Lung (tissue), 12 donors: ENCODE data around the gene DST. TPM values are rescaled to one million over a fixed set of nuclear protein-coding genes. Genes with fewer than 3 reads are reported as not detected.
A peak's percentile ranks its signal among the peaks of the same experiment; 100 is the strongest.
"Not testable (repeated sequence)": the region's sequence is repeated elsewhere in the genome, so short reads cannot be mapped to it uniquely, and the experiment has no call there.

Experiments
- ATAC-seq: fragments of 200-7000 bp; cut with Tn5 transposase; one replicate; pipeline ENCODE4 v1.9.1; 2020; ENCODE audit warnings: moderate number of reproducible peaks; ENCODE audit not compliant: insufficient read depth, low FRiP score
- DNase-seq, 3 donors: peaks; one replicate each; pipeline ENCODE4 v3.0.0-alpha.2; 2013 to 2017
- H3K27ac ChIP-seq, 2 donors: one replicate each; pipeline ENCODE4 v1.5.1; 2013; ENCODE audit warnings: mild to moderate bottlenecking in 2 of 2, moderate library complexity in 2 of 2, control low read depth in 1 of 2, inconsistent platforms in 1 of 2, low read depth in 1 of 2, low read length in 1 of 2
- H3K27me3 ChIP-seq, 3 donors: one replicate each; pipeline ENCODE4 v1.5.1; 2013; ENCODE audit warnings: low read length in 2 of 3; ENCODE audit not compliant: control insufficient read depth in 3 of 3, insufficient read depth in 3 of 3
- H3K36me3 ChIP-seq, 4 donors: one replicate each; pipeline ENCODE4 v1.5.1; 2013; ENCODE audit warnings: low read length in 4 of 4, mild to moderate bottlenecking in 1 of 4, moderate library complexity in 1 of 4; ENCODE audit not compliant: control insufficient read depth in 4 of 4, insufficient read depth in 4 of 4
- H3K4me1 ChIP-seq, 5 donors: one replicate each; pipeline ENCODE4 v1.5.1; 2013; ENCODE audit warnings: low read length in 5 of 5, mild to moderate bottlenecking in 2 of 5, moderate library complexity in 1 of 5; ENCODE audit not compliant: control insufficient read depth in 5 of 5, insufficient read depth in 5 of 5
- H3K4me3 ChIP-seq: one replicate; pipeline ENCODE4 v1.5.1; 2013; ENCODE audit warnings: mild to moderate bottlenecking, control low read depth, moderate library complexity
- H3K9ac ChIP-seq, 2 donors: one replicate each; pipeline ENCODE4 v1.5.1; 2013; ENCODE audit warnings: low read length in 2 of 2, control low read depth in 1 of 2; ENCODE audit not compliant: insufficient read depth in 1 of 2
- H3K9me3 ChIP-seq, 4 donors: one replicate each; pipeline ENCODE4 v1.5.1; 2013; ENCODE audit warnings: low read length in 3 of 4, mild to moderate bottlenecking in 1 of 4, moderate library complexity in 1 of 4; ENCODE audit not compliant: control insufficient read depth in 4 of 4, insufficient read depth in 3 of 4
- WGBS, 2 donors: extraction: QIAGEN DNeasy Blood & Tissue Kit; methylation state at CpG; one replicate each; pipeline ENCODE4 v1.1.7; 2013; 5-methylcytosine and 5-hydroxymethylcytosine counted together
- polyA plus RNA-seq, 2 donors: library from polyadenylated mRNA; stranded (reverse); fragments of 200-250 nt; gene quantifications; one replicate each; pipeline ENCODE4 v1.2.1, GENCODE V29; 2013
- total RNA-seq, 2 donors: library from RNA; depleted of rRNA in 1 of 2; stranded (reverse); fragments of >200 nt in 1 of 2; gene quantifications; one replicate each; pipeline ENCODE4 v1.2.1, GENCODE V29; 2014 to 2021
- TF ChIP-seq, protein P1 (sequence below): IDR thresholded peaks from 2 replicates; pipeline ENCODE4 v1.5.1; 2012; ENCODE audit warnings: mild to moderate bottlenecking; ENCODE audit errors: control extremely low read depth, extremely low read depth
- donor health status: control.
- donor health status: control.
- donor health status: Bipolar disorder and iron deficiency.
- donor health status: healthy.
- donor health status: DM: yes; HTN: yes; CAD: no.

The DST gene
- total and polyA plus RNA-seq, 4 donors = 40.7 to 835 (median 201) TPM

- Histone ChIP-seq H3K9me3 (no peaks in the 10 kb centered on the region), H3K9ac (no peak overlapping the region), H3K27me3 (no peaks in the 10 kb centered on the region), H3K4me3 (no peak overlapping the region), H3K27ac (no peak overlapping the region), H3K36me3 (peaks cover 0 to 21% (median 6%) of the 10 kb centered on the region in 4 donors), H3K4me1 (peaks cover 0 to 9% (median 3%) of the 10 kb centered on the region in 5 donors)
- DNase-seq = no peak
- TF ChIP-seq, protein P1, sequence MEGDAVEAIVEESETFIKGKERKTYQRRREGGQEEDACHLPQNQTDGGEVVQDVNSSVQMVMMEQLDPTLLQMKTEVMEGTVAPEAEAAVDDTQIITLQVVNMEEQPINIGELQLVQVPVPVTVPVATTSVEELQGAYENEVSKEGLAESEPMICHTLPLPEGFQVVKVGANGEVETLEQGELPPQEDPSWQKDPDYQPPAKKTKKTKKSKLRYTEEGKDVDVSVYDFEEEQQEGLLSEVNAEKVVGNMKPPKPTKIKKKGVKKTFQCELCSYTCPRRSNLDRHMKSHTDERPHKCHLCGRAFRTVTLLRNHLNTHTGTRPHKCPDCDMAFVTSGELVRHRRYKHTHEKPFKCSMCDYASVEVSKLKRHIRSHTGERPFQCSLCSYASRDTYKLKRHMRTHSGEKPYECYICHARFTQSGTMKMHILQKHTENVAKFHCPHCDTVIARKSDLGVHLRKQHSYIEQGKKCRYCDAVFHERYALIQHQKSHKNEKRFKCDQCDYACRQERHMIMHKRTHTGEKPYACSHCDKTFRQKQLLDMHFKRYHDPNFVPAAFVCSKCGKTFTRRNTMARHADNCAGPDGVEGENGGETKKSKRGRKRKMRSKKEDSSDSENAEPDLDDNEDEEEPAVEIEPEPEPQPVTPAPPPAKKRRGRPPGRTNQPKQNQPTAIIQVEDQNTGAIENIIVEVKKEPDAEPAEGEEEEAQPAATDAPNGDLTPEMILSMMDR = no peak
- ATAC-seq = no peak
Measured at GRCh38 chr6:56567501-56567900, 75.2 kb downstream of the DST start.

DNA sequence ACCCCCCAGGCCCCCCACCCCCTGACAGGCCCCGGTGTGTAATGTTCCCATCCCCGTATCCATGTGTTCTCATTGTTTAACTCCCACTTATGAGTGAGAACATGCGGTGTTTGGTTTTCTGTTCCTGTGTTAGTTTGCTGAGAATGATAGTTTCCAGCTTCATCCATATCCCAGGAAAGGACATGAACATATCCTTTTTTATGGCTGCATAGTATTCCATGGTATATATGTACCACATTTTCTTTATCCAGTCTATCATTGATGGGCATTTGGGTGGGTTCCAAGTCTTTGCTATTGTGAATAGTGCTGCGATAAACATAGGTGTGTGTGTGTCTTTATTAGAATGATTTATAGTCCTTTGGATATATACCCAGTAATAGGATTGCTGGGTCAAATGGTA, 80.0 kb downstream of the DST start:
- H3K4me3 ChIP-seq, H3K27ac ChIP-seq, ATAC-seq, H3K4me1 ChIP-seq, H3K27me3 ChIP-seq, H3K9ac ChIP-seq, DNase-seq, H3K9me3 ChIP-seq: not testable (repeated sequence)
- H3K36me3 ChIP-seq = peaks cover 2 to 37% (median 14%) of the 10 kb centered on the region in 4 donors
- 97% methylated on average over 4 of the region's 4 CpGs for WGBS, 2 donors

- ATAC-seq = no peak
- no peak for DNase-seq
- TF ChIP-seq, protein P1 = no peak
- WGBS, 2 donors = 81 to 89% methylated on average over 1 of the region's 1 CpG
- Histone ChIP-seq H3K4me1 (peaks cover 0 to 26% (median 8%) of the 10 kb centered on the region in 5 donors), H3K27me3 (no peaks in the 10 kb centered on the region), H3K36me3 (peaks cover 5 to 51% (median 20%) of the 10 kb centered on the region in 4 donors), H3K9ac (no peak overlapping the region), H3K4me3 (no peak overlapping the region), H3K9me3 (no peaks in the 10 kb centered on the region), H3K27ac (no peak overlapping the region)
Measured at GRCh38 chr6:56556751-56557540, 85.7 kb downstream of the DST start.

DNA sequence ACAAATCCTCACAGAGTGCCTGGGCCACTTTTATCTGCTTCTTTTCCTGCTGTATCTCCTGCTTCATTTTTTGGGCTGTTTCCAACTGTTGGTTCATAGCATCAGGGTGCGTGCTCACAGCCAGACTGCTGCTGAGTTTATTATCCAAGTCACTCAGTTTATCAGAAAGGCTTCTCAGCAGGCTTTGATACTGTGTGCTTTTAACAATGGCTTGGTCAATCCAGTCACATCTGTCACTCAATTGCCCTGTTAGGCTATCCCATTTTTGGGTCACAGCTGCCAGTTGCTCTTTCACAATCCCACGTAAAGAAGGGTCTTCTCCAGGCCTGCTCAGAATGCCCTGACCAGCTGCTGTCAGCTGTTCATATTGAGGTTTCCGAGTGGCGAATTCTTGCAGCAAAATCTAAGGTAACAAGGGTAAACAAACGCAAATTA, 87.2 kb downstream of the DST start:
- H3K36me3 ChIP-seq = peaks cover 5 to 47% (median 16%) of the 10 kb centered on the region in 4 donors
- no peak overlapping the region for H3K4me3 ChIP-seq
- DNase-seq (peak; percentile 75 to 91 (median 88)), ATAC-seq (no peak)
- H3K27me3 ChIP-seq = no peaks in the 10 kb centered on the region
- peaks cover 0 to 28% (median 11%) of the 10 kb centered on the region in 5 donors for H3K4me1 ChIP-seq
- H3K27ac ChIP-seq = peak overlapping the region; percentile 7 to 45
- WGBS, 2 donors = 68 to 76% methylated on average over 5 of the region's 5 CpGs
- H3K9me3 ChIP-seq = no peaks in the 10 kb centered on the region
- peak overlapping the region in 1 of 2 donors; percentile 52 for H3K9ac ChIP-seq
- TF ChIP-seq, protein P1 = no peak
